CD14-positive monocyte (primary cell): ENCODE results near the gene OVCA2. TPM values are rescaled to one million over a fixed set of nuclear protein-coding genes. Genes with fewer than 3 reads are reported as not detected.

Experiments
- DNase-seq, 3 donors: peaks; one replicate each; pipeline ENCODE4 v3.0.0-alpha.2; 2011 to 2022
- H2AFZ ChIP-seq: 2 replicates; pipeline ENCODE4 v1.6.0; 2012; ENCODE audit warnings: mild to moderate bottlenecking, low read depth, low read length, inconsistent platforms; ENCODE audit not compliant: insufficient read depth, poor library complexity, severe bottlenecking
- H3K27ac ChIP-seq, 2 donors: 1 replicate in 1 of 2; 2 replicates in 1 of 2; pipeline ENCODE4 v1.5.1; 2012 to 2013; ENCODE audit warnings: low read length in 2 of 2, control low read depth in 1 of 2, inconsistent platforms in 1 of 2, low read depth in 1 of 2, mild to moderate bottlenecking in 1 of 2
- H3K27me3 ChIP-seq, 2 donors: one replicate each; pipeline versions ENCODE4 v1.6.0 to v1.6.1; 2011 to 2013; ENCODE audit warnings: low read length in 2 of 2; ENCODE audit not compliant: control insufficient read depth in 2 of 2, insufficient read depth in 2 of 2
- H3K36me3 ChIP-seq, 2 donors: replicated peaks in 1 of 2; 1 replicate in 1 of 2; 2 replicates in 1 of 2; pipeline versions ENCODE4 v1.5.1 to v1.6.1; 2012 to 2013; ENCODE audit warnings: low read length in 2 of 2, control low read depth in 1 of 2, inconsistent platforms in 1 of 2, mild to moderate bottlenecking in 1 of 2; ENCODE audit not compliant: insufficient read depth in 2 of 2, control insufficient read depth in 1 of 2
- H3K4me1 ChIP-seq, 2 donors: 1 replicate in 1 of 2; 2 replicates in 1 of 2; pipeline versions ENCODE4 v1.5.1 to v1.6.1; 2012 to 2013; ENCODE audit warnings: low read length in 2 of 2, control low read depth in 1 of 2, inconsistent platforms in 1 of 2, mild to moderate bottlenecking in 1 of 2, moderate library complexity in 1 of 2; ENCODE audit not compliant: insufficient read depth in 2 of 2, control insufficient read depth in 1 of 2
- H3K4me2 ChIP-seq: replicated peaks from 2 replicates; pipeline ENCODE3; 2012; ENCODE audit warnings: low read length, moderate library complexity, mild to moderate bottlenecking; ENCODE audit not compliant: poor library complexity, severe bottlenecking; ENCODE audit errors: extremely low read depth
- H3K4me3 ChIP-seq, 3 experiments: fragments of 200-600 bp in 1 of 3; sonication (generic) in 1 of 3; replicated peaks in 1 of 3; 1 replicate in 2 of 3; 2 replicates in 1 of 3; pipeline ENCODE4 v1.5.1; 2011 to 2013; ENCODE audit warnings: low read length in 3 of 3, mild to moderate bottlenecking in 3 of 3, control low read depth in 2 of 3, low read depth in 2 of 3, inconsistent platforms in 1 of 3, moderate library complexity in 1 of 3
- H3K79me2 ChIP-seq: 2 replicates; pipeline ENCODE4 v1.6.0; 2012; ENCODE audit warnings: mild to moderate bottlenecking, control low read depth, inconsistent platforms, low read length, moderate library complexity; ENCODE audit not compliant: insufficient read depth
- H3K9ac ChIP-seq: 2 replicates; pipeline ENCODE4 v1.6.0; 2017; ENCODE audit warnings: low read length, mild to moderate bottlenecking; ENCODE audit not compliant: insufficient read depth, poor library complexity, severe bottlenecking
- H3K9me3 ChIP-seq, 2 donors: replicated peaks in 1 of 2; 1 replicate in 1 of 2; 2 replicates in 1 of 2; pipeline versions ENCODE4 v1.5.1 to v1.6.1; 2012 to 2013; ENCODE audit warnings: low read length in 2 of 2, control low read depth in 1 of 2; ENCODE audit not compliant: control insufficient read depth in 1 of 2, insufficient read depth in 1 of 2
- H4K20me1 ChIP-seq: 2 replicates; pipeline ENCODE4 v1.6.0; 2012; ENCODE audit warnings: mild to moderate bottlenecking, low read length, control low read depth, moderate library complexity; ENCODE audit not compliant: insufficient read depth
- H3K27ac Mint-ChIP-seq, 7 donors: one replicate each; pipeline ENCODE4 v1.8.0; 2020; ENCODE audit warnings: mild to moderate bottlenecking in 7 of 7, mixed read lengths in 7 of 7, moderate library complexity in 6 of 7, inconsistent platforms in 2 of 7
- H3K27me3 Mint-ChIP-seq, 3 donors: one replicate each; pipeline ENCODE4 v1.8.0; 2021 to 2022; ENCODE audit warnings: low read depth in 3 of 3, mild to moderate bottlenecking in 3 of 3, mixed read lengths in 3 of 3, moderate library complexity in 3 of 3, inconsistent platforms in 1 of 3
- H3K36me3 Mint-ChIP-seq, 2 donors: one replicate each; pipeline ENCODE4 v1.8.0; 2020; ENCODE audit warnings: mixed read lengths in 2 of 2, inconsistent platforms in 1 of 2, mild to moderate bottlenecking in 1 of 2
- H3K4me1 Mint-ChIP-seq: one replicate; pipeline ENCODE4 v1.8.0; 2020; ENCODE audit warnings: mild to moderate bottlenecking, mixed read lengths
- H3K4me3 Mint-ChIP-seq, 2 donors: one replicate each; pipeline ENCODE4 v1.8.0; 2020; ENCODE audit warnings: mild to moderate bottlenecking in 2 of 2, mixed read lengths in 2 of 2, moderate library complexity in 1 of 2
- H3K9me3 Mint-ChIP-seq, 7 donors: one replicate each; pipeline ENCODE4 v1.8.0; 2020 to 2022; ENCODE audit warnings: mixed read lengths in 7 of 7, mild to moderate bottlenecking in 6 of 7, moderate library complexity in 6 of 7, inconsistent platforms in 2 of 7
- WGBS: methylation state at CpG from one replicate; pipeline ENCODE4 v1.1.5; 2013; ENCODE audit warnings: missing lambda C conversion rate; ENCODE audit not compliant: insufficient coverage; 5-methylcytosine and 5-hydroxymethylcytosine counted together
- intact Hi-C, 2 donors: fragments of 100-400 bp; cut with micrococcal nuclease; formaldehyde crosslinking; loops; one replicate each; pipeline versions ENCODE4 v1.15.0 to v1.15.1; 2023
- polyA plus RNA-seq, 3 donors: library from polyadenylated mRNA; depleted of rRNA in 1 of 3; unstranded in 2 of 3; stranded (reverse) in 1 of 3; fragments of 300-500 nt in 2 of 3; fragments of >200 nt in 1 of 3; fragmentation: Illumina TruSeq in 2 of 3; gene quantifications; 1 replicate in 2 of 3; 2 replicates in 1 of 3; pipeline ENCODE4 v1.2.3, GENCODE V29; 2012 to 2021
- TF ChIP-seq, protein P1 (sequence below): fragments of 200-600 bp; IDR thresholded peaks from one replicate; pipeline ENCODE4 v1.8.0; 2022; ENCODE audit warnings: antibody characterized with exemption, mild to moderate bottlenecking

The OVCA2 gene
- polyA plus RNA-seq, 3 donors: 30.5 to 94.9 (median 69.1) TPM

DNA sequence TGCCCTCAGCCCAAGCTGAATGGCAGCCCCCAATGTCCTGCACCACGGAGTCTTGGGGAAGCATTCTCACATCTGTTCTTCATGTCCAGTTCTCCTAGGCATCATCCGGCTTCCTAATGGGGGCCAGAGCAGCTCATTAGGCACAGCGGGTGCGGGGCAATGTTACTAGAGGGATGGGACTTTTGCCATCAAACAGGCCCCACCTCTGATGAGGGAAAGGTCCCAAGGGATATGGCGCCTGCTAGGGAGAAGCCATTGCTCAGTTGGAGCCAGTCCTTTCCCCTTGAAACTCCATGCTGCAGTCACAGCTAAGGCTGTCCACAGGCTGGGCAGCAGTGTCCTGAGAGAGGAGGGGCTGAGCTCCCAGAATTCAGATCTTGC, 13.6 kb upstream of the OVCA2 start:
- no peaks in the 10 kb centered on the region for H3K79me2 ChIP-seq
- H2AFZ ChIP-seq: no peak overlapping the region
- H3K27ac ChIP-seq: no peak overlapping the region
- H3K4me3 ChIP-seq: no peak overlapping the region
- Mint-ChIP-seq H3K4me3 (peak overlapping the region in 1 of 2 donors; percentile 36), H3K9me3 (peaks cover 0 to 25% (median 14%) of the 10 kb centered on the region in 7 donors), H3K27ac (no peak overlapping the region), H3K4me1 (peaks cover 35% of the 10 kb centered on the region), H3K36me3 (peaks cover 6 to 7% of the 10 kb centered on the region in 2 donors), H3K27me3 (peaks cover 52 to 66% (median 55%) of the 10 kb centered on the region in 3 donors)
- H3K4me1 ChIP-seq: peaks cover 36 to 52% of the 10 kb centered on the region in 2 donors
- no peak overlapping the region for H3K9ac ChIP-seq
- H3K9me3 ChIP-seq: peaks cover 8 to 9% of the 10 kb centered on the region in 2 donors
- H3K27me3 ChIP-seq: peaks cover 24 to 57% of the 10 kb centered on the region in 2 donors
- TF ChIP-seq, protein P1, sequence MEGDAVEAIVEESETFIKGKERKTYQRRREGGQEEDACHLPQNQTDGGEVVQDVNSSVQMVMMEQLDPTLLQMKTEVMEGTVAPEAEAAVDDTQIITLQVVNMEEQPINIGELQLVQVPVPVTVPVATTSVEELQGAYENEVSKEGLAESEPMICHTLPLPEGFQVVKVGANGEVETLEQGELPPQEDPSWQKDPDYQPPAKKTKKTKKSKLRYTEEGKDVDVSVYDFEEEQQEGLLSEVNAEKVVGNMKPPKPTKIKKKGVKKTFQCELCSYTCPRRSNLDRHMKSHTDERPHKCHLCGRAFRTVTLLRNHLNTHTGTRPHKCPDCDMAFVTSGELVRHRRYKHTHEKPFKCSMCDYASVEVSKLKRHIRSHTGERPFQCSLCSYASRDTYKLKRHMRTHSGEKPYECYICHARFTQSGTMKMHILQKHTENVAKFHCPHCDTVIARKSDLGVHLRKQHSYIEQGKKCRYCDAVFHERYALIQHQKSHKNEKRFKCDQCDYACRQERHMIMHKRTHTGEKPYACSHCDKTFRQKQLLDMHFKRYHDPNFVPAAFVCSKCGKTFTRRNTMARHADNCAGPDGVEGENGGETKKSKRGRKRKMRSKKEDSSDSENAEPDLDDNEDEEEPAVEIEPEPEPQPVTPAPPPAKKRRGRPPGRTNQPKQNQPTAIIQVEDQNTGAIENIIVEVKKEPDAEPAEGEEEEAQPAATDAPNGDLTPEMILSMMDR: no peak
- 98% methylated on average over 5 of the region's 5 CpGs for WGBS
- no peaks in the 10 kb centered on the region for H4K20me1 ChIP-seq
- H3K4me2 ChIP-seq: no peak overlapping the region
- no peak for DNase-seq
- no peaks in the 10 kb centered on the region for H3K36me3 ChIP-seq
- intact Hi-C loops: loop anchor here in 1 of 2 donors (10.0 kb wide), 1 partner anchor 143 kb away; no protein-coding TSS in a partner anchor

DNA sequence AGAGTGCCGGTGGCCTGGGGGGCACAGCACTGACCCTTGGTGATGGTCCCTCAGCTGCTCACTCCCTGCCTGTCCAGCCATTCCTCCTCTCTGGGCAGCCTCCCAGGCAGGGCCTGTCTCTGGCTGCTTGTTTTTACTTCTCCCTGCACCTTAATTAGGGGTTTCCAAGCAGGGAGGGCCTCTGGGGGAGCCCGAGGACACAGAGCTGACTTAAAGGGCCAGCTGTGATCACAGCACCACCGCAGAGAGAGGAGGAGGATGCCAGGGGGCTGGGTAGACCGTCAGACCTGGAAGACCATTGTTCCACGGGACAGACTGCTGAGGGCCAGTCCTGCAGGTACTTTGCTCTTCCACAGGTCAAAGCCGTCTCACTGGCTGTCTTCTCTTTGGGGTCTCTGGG, 13.1 kb upstream of the OVCA2 start:
- Mint-ChIP-seq H3K27me3 (peaks cover 50 to 61% (median 52%) of the 10 kb centered on the region in 3 donors), H3K4me3 (peak overlapping the region in 1 of 2 donors; percentile 73), H3K9me3 (peaks cover 0 to 25% (median 14%) of the 10 kb centered on the region in 7 donors), H3K27ac (no peak overlapping the region), H3K36me3 (peaks cover 7% of the 10 kb centered on the region in 2 donors), H3K4me1 (peaks cover 32% of the 10 kb centered on the region)
- Histone ChIP-seq H3K4me3 (no peak overlapping the region), H3K79me2 (no peaks in the 10 kb centered on the region), H3K36me3 (peaks cover 0 to 1% of the 10 kb centered on the region in 2 donors), H3K9ac (no peak overlapping the region), H4K20me1 (no peaks in the 10 kb centered on the region), H3K4me2 (no peak overlapping the region), H3K27ac (no peak overlapping the region), H3K9me3 (peaks cover 8 to 9% of the 10 kb centered on the region in 2 donors), H3K4me1 (peaks cover 31 to 47% of the 10 kb centered on the region in 2 donors), H2AFZ (no peak overlapping the region), H3K27me3 (peaks cover 24 to 55% of the 10 kb centered on the region in 2 donors)
- 68% methylated on average over 6 of the region's 6 CpGs for WGBS
- no peak for DNase-seq
- intact Hi-C loops: loop anchor here in 1 of 2 donors (10.0 kb wide), 1 partner anchor 144 kb away; no protein-coding TSS in a partner anchor
- TF ChIP-seq, protein P1: no peak
